Measurements from ENCODE around the gene LAMA2. TPM values are rescaled to one million over a fixed set of nuclear protein-coding genes. Genes with fewer than 3 reads are reported as not detected.

The LAMA2 gene
- total RNA-seq, 1 donor from 2014 or later = 344 TPM

GRCh38 chr6:128899341-128900050, 16.6 kb downstream of the LAMA2 start:
- intact Hi-C loops (cut with DNase I) = no loop called here

GRCh38 chr6:128903715-128904114, 20.8 kb downstream of the LAMA2 start:
- DNase-seq (ENCODE audit: low spot score) = no peak
- intact Hi-C loops (cut with DNase I) = no loop called here

More at GRCh38 chr6:128899341-128900050, 16.6 kb downstream of the LAMA2 start:
- no peak for DNase-seq (ENCODE audit: low spot score)

DNA sequence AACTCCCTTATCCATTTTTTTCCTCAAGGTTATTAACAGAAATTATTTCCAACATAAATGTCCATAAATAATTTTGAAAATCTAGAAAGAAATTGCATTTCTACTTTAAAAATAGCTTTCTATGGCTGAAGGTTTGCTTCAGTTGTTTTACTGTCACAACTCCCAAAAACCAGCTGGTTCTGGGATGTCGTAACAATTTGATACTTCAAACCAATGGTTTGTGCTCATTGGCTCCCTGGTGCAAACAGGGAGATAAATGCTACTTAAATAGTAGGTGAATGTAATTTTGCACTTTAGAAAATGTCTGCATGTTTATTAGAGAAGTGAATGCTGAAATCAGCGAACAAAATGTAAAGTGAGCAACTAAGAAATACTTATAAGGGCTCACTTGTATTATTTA, 31.1 kb downstream of the LAMA2 start:
- intact Hi-C loops (cut with DNase I) = no loop called here
- no peak for DNase-seq (ENCODE audit: low spot score)

- intact Hi-C loops (cut with DNase I) = no loop called here
- no peak for DNase-seq (ENCODE audit: low spot score)
Measured at GRCh38 chr6:128918886-128919285, 35.9 kb downstream of the LAMA2 start.

GRCh38 chr6:128919412-128920180, 36.7 kb downstream of the LAMA2 start:
- DNase-seq (ENCODE audit: low spot score) = no peak
- intact Hi-C loops (cut with DNase I) = no loop called here

- no peak for DNase-seq (ENCODE audit: low spot score)
- intact Hi-C loops (cut with DNase I) = no loop called here
Measured at GRCh38 chr6:128925765-128926164, 42.8 kb downstream of the LAMA2 start.

DNA sequence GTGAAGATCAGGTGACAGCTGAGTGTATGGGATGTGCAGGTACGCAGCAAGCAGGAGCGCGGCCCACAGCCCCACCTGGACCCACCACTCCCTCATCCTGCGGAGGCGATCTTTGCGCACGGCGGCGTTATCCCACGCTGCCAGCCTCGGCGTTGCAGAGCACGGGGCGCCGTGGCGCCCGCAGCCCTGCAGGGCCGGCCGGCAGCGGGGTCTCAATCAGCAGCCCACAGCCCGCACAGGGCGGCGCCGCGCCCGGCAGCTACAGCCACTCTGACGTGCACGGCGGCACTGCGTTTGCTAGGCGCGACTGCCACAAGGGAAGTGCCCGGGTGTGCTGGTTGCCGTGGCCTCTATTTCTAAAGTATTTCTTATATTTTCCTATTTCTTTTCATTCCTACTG, 46.9 kb downstream of the LAMA2 start:
- no peak for DNase-seq (ENCODE audit: low spot score)
- intact Hi-C loops (cut with DNase I) = no loop called here

- intact Hi-C loops (cut with DNase I) = no loop called here
Measured at GRCh38 chr6:128930321-128930720, 47.4 kb downstream of the LAMA2 start.

GRCh38 chr6:128932061-128932460, 49.1 kb downstream of the LAMA2 start:
- intact Hi-C loops (cut with DNase I) = no loop called here

More at GRCh38 chr6:128930321-128930720, 47.4 kb downstream of the LAMA2 start:
- no peak for DNase-seq (ENCODE audit: low spot score)

DNA sequence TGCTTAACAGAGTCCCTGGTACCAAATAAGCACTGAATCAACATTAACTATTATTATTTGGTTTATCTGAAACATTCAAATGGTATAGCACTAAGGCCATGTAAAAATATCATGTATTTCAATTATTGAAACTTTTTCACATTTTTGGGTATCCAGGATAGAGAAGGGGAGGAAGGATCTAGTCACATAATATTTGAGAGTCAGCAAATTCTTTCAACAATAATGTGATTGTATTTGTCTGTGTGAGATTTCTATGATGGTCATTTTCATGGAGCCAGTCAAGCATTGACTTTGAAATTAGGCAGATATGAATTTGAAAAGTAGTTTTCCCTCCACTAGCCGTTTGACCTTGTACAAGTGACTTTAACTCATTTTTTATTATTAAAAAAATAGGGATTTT, 67.9 kb downstream of the LAMA2 start:
- DNase-seq (ENCODE audit: low spot score) = no peak
- intact Hi-C loops (cut with DNase I) = no loop called here

More at GRCh38 chr6:128932061-128932460, 49.1 kb downstream of the LAMA2 start:
- DNase-seq (ENCODE audit: low spot score) = no peak

GRCh38 chr6:128952902-128953301, 70.0 kb downstream of the LAMA2 start:
- DNase-seq (ENCODE audit: low spot score) = no peak
- intact Hi-C loops (cut with DNase I) = no loop called here

DNA sequence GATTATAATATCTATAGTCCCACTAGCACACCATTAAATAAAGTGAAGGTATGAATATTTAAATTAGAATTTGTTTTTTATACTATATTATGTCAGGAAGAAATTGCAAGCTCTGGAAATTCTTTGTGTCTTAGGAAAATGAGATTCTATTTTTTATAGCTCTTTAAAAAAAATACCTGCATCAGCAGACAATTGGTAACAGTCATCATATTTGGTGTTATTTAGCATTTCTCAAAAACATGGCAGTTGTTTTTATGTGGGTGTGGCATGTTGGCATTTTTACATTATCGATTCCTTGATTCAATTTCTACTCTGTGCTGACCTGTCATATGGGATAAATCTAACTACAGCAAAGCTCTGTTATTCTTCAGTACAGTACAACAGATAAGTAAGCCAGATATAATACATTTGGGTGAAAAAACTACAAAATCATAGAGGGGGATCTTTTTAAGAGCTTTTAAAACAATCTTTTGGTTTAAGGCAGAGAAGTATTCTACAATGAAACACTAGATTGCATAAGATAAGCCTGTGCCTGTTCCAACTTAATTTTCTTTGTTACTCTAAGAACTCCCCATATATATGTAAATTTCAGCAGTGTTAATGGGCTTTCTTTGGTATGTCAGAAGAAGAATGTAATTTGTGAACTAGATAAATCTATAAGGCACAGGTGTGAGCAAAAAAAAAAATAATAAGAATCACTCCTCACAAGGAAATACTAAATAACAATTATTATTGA, 71.5 kb downstream of the LAMA2 start:
- intact Hi-C loops (cut with DNase I) = no loop called here

DNA sequence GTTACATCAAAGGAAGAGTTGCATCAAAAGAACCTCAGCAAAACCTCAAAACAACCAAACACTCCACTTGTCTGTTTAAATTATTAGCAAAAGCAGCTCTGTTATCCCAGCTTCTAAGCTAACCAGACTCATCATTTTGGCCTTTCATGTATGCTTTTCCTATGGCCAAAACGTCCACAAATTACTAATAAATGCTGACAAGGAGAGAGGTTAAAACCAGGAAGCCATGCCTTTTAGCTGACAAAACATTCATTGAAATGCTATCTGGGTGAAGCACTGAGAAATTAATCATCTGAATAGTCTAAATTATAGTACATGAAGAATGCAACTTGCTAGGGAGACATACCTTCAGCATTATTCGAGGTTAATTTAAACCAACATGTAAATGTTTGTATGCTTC, 80.6 kb downstream of the LAMA2 start:
- intact Hi-C loops (cut with DNase I) = no loop called here
- no peak for DNase-seq (ENCODE audit: low spot score)

More for the DNA sequence above, 71.5 kb downstream of the LAMA2 start:
- no peak for DNase-seq (ENCODE audit: low spot score)

- intact Hi-C loops (cut with DNase I) = no loop called here
- no peak for DNase-seq (ENCODE audit: low spot score)
Measured at GRCh38 chr6:128964233-128964755, 81.4 kb downstream of the LAMA2 start.

DNA sequence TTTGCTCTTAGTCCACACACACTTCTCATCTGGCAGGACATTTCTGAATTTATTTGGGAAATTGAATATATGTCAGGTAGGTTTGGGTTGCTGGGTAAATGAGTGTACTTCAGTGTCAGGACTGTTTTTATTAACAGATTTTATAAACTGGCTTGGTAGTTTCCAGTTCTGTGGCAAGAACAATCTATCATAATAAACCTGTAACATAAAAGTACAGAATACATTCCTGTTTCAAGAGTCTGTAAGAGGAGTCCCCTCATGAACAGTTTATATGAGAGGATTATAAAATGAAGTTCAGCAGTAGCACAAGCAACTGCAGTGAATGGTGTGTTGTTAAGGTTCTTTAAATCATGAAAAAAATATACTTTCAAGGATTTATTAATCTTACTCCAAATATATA, 81.8 kb downstream of the LAMA2 start:
- intact Hi-C loops (cut with DNase I) = no loop called here
- no peak for DNase-seq (ENCODE audit: low spot score)

DNA sequence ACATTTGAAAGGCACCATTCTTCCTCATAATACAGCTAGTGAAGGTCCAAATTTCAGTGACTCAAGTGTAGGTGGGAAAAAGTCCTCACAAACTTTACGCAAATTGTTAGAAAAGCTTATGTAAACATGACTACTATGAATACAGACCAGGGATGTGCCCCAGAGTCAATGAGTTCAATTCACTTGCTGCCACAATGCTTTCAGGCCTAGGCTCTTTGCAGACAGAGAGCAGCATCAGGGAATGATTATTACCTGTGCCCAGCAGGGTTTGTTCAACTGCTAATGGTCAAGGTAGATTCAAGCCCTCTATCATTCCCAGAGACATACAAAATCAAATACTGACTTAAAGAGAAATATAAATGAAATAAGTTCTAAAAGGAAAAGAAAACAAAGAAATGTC, 84.0 kb downstream of the LAMA2 start:
- no peak for DNase-seq (ENCODE audit: low spot score)
- intact Hi-C loops (cut with DNase I) = no loop called here

DNA sequence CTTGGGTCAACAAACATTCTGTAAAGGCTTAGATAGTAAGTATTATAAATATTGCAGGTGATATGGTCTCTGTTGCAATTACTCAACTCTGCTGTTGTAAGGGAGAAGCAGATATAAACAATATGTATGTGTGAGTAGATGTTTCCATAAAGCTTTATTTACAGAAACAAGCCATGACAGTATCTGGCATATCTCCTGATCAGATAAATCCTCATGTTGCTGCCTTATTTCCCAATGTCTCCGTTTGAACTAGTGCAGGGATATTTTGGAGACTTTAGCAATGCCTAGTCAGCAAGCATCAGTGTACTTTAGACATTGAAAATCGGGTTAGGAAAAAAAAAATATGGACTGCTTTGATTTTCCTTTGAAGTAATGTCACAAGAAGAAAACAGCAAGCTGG, 96.1 kb downstream of the LAMA2 start:
- intact Hi-C loops (cut with DNase I) = loop anchor here (10.0 kb wide), 1 partner anchor 164 kb away; no protein-coding TSS in a partner anchor
- no peak for DNase-seq (ENCODE audit: low spot score)

- no peak for DNase-seq (ENCODE audit: low spot score)
- intact Hi-C loops (cut with DNase I) = no loop called here
Measured at GRCh38 chr6:128981716-128982115, 98.8 kb downstream of the LAMA2 start.

DNA sequence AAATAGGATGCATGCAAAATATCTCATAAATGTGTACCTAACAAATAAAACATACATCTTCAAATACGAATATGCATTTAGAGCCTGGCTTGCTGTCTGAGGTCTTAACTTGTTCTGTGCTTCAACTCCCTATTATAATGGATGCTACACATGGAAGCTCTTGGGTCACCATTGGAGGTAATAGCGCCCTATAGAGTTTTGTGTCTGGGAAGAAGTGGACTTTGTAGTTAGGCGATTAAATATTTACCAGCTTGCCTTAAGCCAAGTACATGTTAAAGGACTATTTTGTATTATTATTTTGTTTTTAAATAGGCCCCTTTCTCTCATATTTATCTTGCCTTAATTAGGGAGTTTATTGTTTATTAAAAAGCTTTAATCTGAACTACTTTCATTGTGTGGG, 107.4 kb downstream of the LAMA2 start:
- intact Hi-C loops (cut with DNase I) = no loop called here
- no peak for DNase-seq (ENCODE audit: low spot score)

- intact Hi-C loops (cut with DNase I) = no loop called here
- no peak for DNase-seq (ENCODE audit: low spot score)
Measured at GRCh38 chr6:128990915-128991314, 108.0 kb downstream of the LAMA2 start.

Measured in cardiac septum (tissue), 1 donor.